Measurements from ENCODE around the gene ZBED5.

GRCh38 chr11:10803676-10804075, 54.2 kb downstream of the ZBED5 start:
- TF ChIP-seq POLR2A (IDR thresholded peaks at IDR 0.05), result no peak
- TF ChIP-seq CTCF (IDR thresholded peaks at IDR 0.05), result no peak

Data from ovary (tissue), 3 donors.